IMR-90 (cell line): Measurements from ENCODE around the gene PTPN3. TPM values are rescaled to one million over a fixed set of nuclear protein-coding genes. Genes with fewer than 3 reads are reported as not detected.

ENCODE experiments used
- ATAC-seq: fragments of 200-7000 bp; cut with Tn5 transposase; 2 replicates; pipeline ENCODE4 v1.9.1; 2020; ENCODE audit warnings: low read depth, mild to moderate bottlenecking, moderate library complexity
- BruUV-seq: library from RNA; stranded (reverse); fragments of 400-500 nt; replicated peaks from 2 replicates; lab custom pipeline; 2021; lab: Mats Ljungman, UMichigan
- CTCF ChIA-PET: fragments of 300-600 bp; formaldehyde crosslinking; extraction: SDS; loops from one replicate; lab custom pipeline; 2021; ENCODE audit warnings: antibody characterized with exemption; lab: Yijun Ruan, JAX
- POLR2A ChIA-PET: fragments of 300-600 bp; sonication (Branson Sonifier 250); formaldehyde crosslinking; loops from one replicate; lab custom pipeline; 2022; ENCODE audit warnings: antibody characterized with exemption; ENCODE audit not compliant: unreplicated experiment; lab: Charles Lee
- DNase-seq: peaks from one replicate; pipeline ENCODE4 v3.0.0; 2013
- H2AFZ ChIP-seq: replicated peaks from 2 replicates; pipeline ENCODE3; 2013; ENCODE audit warnings: low read length, mild to moderate bottlenecking; ENCODE audit not compliant: poor library complexity
- H2AK5ac ChIP-seq: 2 replicates; pipeline ENCODE4 v1.6.1; 2013; ENCODE audit warnings: low read depth, low read length, inconsistent platforms
- H2AK9ac ChIP-seq: replicated peaks from 2 replicates; pipeline ENCODE3; 2013; ENCODE audit warnings: mild to moderate bottlenecking, low read depth, low read length, moderate library complexity; ENCODE audit not compliant: poor library complexity
- H2BK120ac ChIP-seq: 2 replicates; pipeline ENCODE4 v1.6.1; 2013; ENCODE audit warnings: low read depth, low read length, inconsistent platforms
- H2BK15ac ChIP-seq: 3 replicates; pipeline ENCODE4 v1.6.1; 2013; ENCODE audit warnings: low read depth, low read length, inconsistent platforms
- H2BK20ac ChIP-seq: 2 replicates; pipeline ENCODE4 v1.6.1; 2013; ENCODE audit warnings: low read depth, mild to moderate bottlenecking, inconsistent platforms, low read length, moderate library complexity
- H2BK5ac ChIP-seq: 2 replicates; pipeline ENCODE4 v1.6.1; 2013; ENCODE audit warnings: mild to moderate bottlenecking, low read depth, low read length, inconsistent platforms; ENCODE audit not compliant: poor library complexity, severe bottlenecking
- H3K14ac ChIP-seq: replicated peaks from 2 replicates; pipeline ENCODE4 v1.6.1; 2013; ENCODE audit warnings: low read depth, low read length, inconsistent platforms
- H3K18ac ChIP-seq: 2 replicates; pipeline ENCODE4 v1.6.1; 2013; ENCODE audit warnings: low read depth, low read length, control low read depth
- H3K23ac ChIP-seq: 2 replicates; pipeline ENCODE4 v1.6.1; 2013; ENCODE audit warnings: low read depth, low read length, inconsistent platforms
- H3K27ac ChIP-seq: 2 replicates; pipeline ENCODE4 v1.5.1; 2013; ENCODE audit warnings: mild to moderate bottlenecking, control low read depth, low read length; ENCODE audit not compliant: insufficient read depth
- H3K27me3 ChIP-seq: 2 replicates; pipeline ENCODE4 v1.6.1; 2013; ENCODE audit warnings: low read length; ENCODE audit not compliant: control insufficient read depth, insufficient read depth
- H3K36me3 ChIP-seq: 2 replicates; pipeline ENCODE4 v1.6.1; 2013; ENCODE audit warnings: low read length, mixed read lengths; ENCODE audit not compliant: control insufficient read depth, insufficient read depth
- H3K4ac ChIP-seq: 2 replicates; pipeline ENCODE4 v1.6.1; 2013; ENCODE audit warnings: low read depth, low read length, inconsistent platforms
- H3K4me1 ChIP-seq: 2 replicates; pipeline ENCODE4 v1.6.1; 2013; ENCODE audit warnings: low read length, mixed read lengths; ENCODE audit not compliant: control insufficient read depth, insufficient read depth
- H3K4me2 ChIP-seq: 2 replicates; pipeline ENCODE4 v1.6.1; 2013; ENCODE audit warnings: low read depth, mild to moderate bottlenecking, control low read depth, low read length, moderate library complexity
- H3K4me3 ChIP-seq: 2 replicates; pipeline ENCODE4 v1.5.1; 2013; ENCODE audit warnings: low read depth, mild to moderate bottlenecking, control low read depth, low read length, moderate library complexity; ENCODE audit not compliant: insufficient read depth
- H3K56ac ChIP-seq: 2 replicates; pipeline ENCODE4 v1.6.1; 2013; ENCODE audit warnings: low read length, inconsistent platforms; ENCODE audit not compliant: insufficient read depth; ENCODE audit errors: extremely low read depth
- H3K79me1 ChIP-seq, 2 experiments: 2 replicates each; pipeline ENCODE4 v1.6.1; 2013; ENCODE audit warnings: low read length in 2 of 2, inconsistent platforms in 1 of 2, low read depth in 1 of 2
- H3K9ac ChIP-seq: 2 replicates; pipeline ENCODE4 v1.6.1; 2013; ENCODE audit warnings: low read depth, low read length, control low read depth
- H3K9me1 ChIP-seq: 2 replicates; pipeline ENCODE4 v1.6.1; 2013; ENCODE audit warnings: low read length, inconsistent platforms; ENCODE audit not compliant: insufficient read depth
- H3K9me3 ChIP-seq: 2 replicates; pipeline ENCODE4 v1.6.1; 2013; ENCODE audit warnings: low read length; ENCODE audit not compliant: control insufficient read depth, insufficient read depth
- H4K20me1 ChIP-seq: 2 replicates; pipeline ENCODE4 v1.6.1; 2013; ENCODE audit warnings: low read length, inconsistent platforms; ENCODE audit not compliant: insufficient read depth
- H4K5ac ChIP-seq: 2 replicates; pipeline ENCODE4 v1.6.1; 2013; ENCODE audit warnings: mild to moderate bottlenecking, low read depth, low read length, control low read depth
- H4K8ac ChIP-seq, 2 experiments: 2 replicates each; pipeline ENCODE4 v1.6.1; 2013; ENCODE audit warnings: low read depth in 2 of 2, low read length in 2 of 2, control low read depth in 1 of 2, inconsistent platforms in 1 of 2
- H4K91ac ChIP-seq: 2 replicates; pipeline ENCODE4 v1.6.1; 2013; ENCODE audit warnings: low read depth, low read length, inconsistent platforms; ENCODE audit not compliant: insufficient read depth
- BHLHE40 ChIP-seq: fragments of 150-350 bp; IDR thresholded peaks from 2 replicates; pipeline ENCODE4 v1.6.1; 2016; ENCODE audit warnings: mild to moderate bottlenecking, low read depth, low read length
- CEBPB ChIP-seq: IDR thresholded peaks from 2 replicates; pipeline ENCODE4 v1.6.1; 2012; ENCODE audit warnings: low read depth, low read length, improper control_type of control experiment
- CHD1 ChIP-seq: IDR thresholded peaks from 2 replicates; pipeline ENCODE4 v1.6.1; 2012; ENCODE audit warnings: low read depth, low read length, improper control_type of control experiment
- CTCF ChIP-seq: conservative IDR thresholded peaks from 2 replicates; pipeline ENCODE4 v1.5.1; 2012; ENCODE audit warnings: mild to moderate bottlenecking, low read depth, low read length, improper control_type of control experiment
- ELK1 ChIP-seq: fragments of 150-350 bp; IDR thresholded peaks from 2 replicates; pipeline ENCODE4 v1.6.1; 2016; ENCODE audit warnings: low read depth, mild to moderate bottlenecking, low read length, moderate library complexity, borderline replicate concordance
- FOS ChIP-seq: fragments of 150-350 bp; IDR thresholded peaks from 2 replicates; pipeline ENCODE4 v1.6.1; 2016; ENCODE audit warnings: low read depth, low read length
- MAFK ChIP-seq: IDR thresholded peaks from 2 replicates; pipeline ENCODE4 v1.6.1; 2012; ENCODE audit warnings: low read depth, low read length, improper control_type of control experiment
- MAZ ChIP-seq: IDR thresholded peaks from 2 replicates; pipeline ENCODE4 v1.6.1; 2012; ENCODE audit warnings: low read depth, mild to moderate bottlenecking, low read length, improper control_type of control experiment, moderate library complexity, borderline replicate concordance
- MXI1 ChIP-seq: IDR thresholded peaks from 2 replicates; pipeline ENCODE4 v1.6.1; 2012; ENCODE audit warnings: low read depth, mild to moderate bottlenecking, low read length, moderate library complexity, borderline replicate concordance
- NFE2L2 ChIP-seq: fragments of 150-350 bp; IDR thresholded peaks from 2 replicates; pipeline ENCODE4 v1.6.1; 2016; ENCODE audit warnings: low read depth, mild to moderate bottlenecking, low read length
- POLR2A ChIP-seq: IDR thresholded peaks from 2 replicates; pipeline ENCODE4 v1.6.1; 2012; ENCODE audit warnings: mild to moderate bottlenecking, low read depth, low read length
- RAD21 ChIP-seq: IDR thresholded peaks from 2 replicates; pipeline ENCODE4 v1.6.1; 2012; ENCODE audit warnings: low read length, improper control_type of control experiment
- RCOR1 ChIP-seq: IDR thresholded peaks from 2 replicates; pipeline ENCODE4 v1.6.1; 2012; ENCODE audit warnings: mild to moderate bottlenecking, low read length, improper control_type of control experiment; ENCODE audit not compliant: insufficient replicate concordance
- RFX5 ChIP-seq: IDR thresholded peaks from 2 replicates; pipeline ENCODE4 v1.8.0; 2012; ENCODE audit warnings: low read depth, mild to moderate bottlenecking, low read length, moderate library complexity
- SMC3 ChIP-seq: fragments of 150-350 bp; IDR thresholded peaks from 2 replicates; pipeline ENCODE4 v1.6.1; 2016; ENCODE audit warnings: low read depth, mild to moderate bottlenecking, antibody characterized with exemption, low read length, moderate library complexity
- USF2 ChIP-seq: fragments of 150-350 bp; IDR thresholded peaks from 2 replicates; pipeline ENCODE4 v1.6.1; 2017; ENCODE audit warnings: mild to moderate bottlenecking, antibody characterized with exemption, low read length, low read depth
- WGBS, 2 experiments: methylation state at CpG; one replicate each; pipeline versions ENCODE4 v1.1.5 to v1.1.7; 2013; ENCODE audit warnings: missing lambda C conversion rate in 2 of 2; ENCODE audit not compliant: insufficient read length in 1 of 2; ENCODE audit errors: extremely low coverage in 2 of 2; 5-methylcytosine and 5-hydroxymethylcytosine counted together
- dilution Hi-C: fragments of 300-500 bp; cut with HindIII; formaldehyde crosslinking; loops from one replicate; pipeline ENCODE4 v1.14.3; 2018; ENCODE audit warnings: low sequenced_read_pairs; ENCODE audit not compliant: unreplicated experiment
- in situ Hi-C: fragments of 300-500 bp; cut with MboI; formaldehyde crosslinking; loops from 3 replicates; pipeline ENCODE4 v1.14.3; 2019; ENCODE audit warnings: low sequenced_read_pairs, inconsistent platforms, mixed read lengths
- intact Hi-C: fragments of 100-400 bp; cut with micrococcal nuclease; formaldehyde crosslinking; loops from 2 replicates; pipeline ENCODE4 v1.10.0; 2022
- polyA plus RNA-seq, 3 experiments: library from polyadenylated mRNA; depleted of rRNA; stranded (reverse); fragments of >200 nt; gene quantifications; 2 replicates each; pipeline ENCODE4 v1.2.3, GENCODE V29; 2012; ENCODE audit warnings: low replicate concordance in 1 of 3
- total RNA-seq: library from RNA; depleted of rRNA; stranded (reverse); fragments of >200 nt; gene quantifications from 2 replicates; pipeline ENCODE4 v1.2.3, GENCODE V29; 2012

The PTPN3 gene
- total and polyA plus RNA-seq, 2 of the 4 experiments (the other 2 are of a cell fraction) = 0.72 to 0.89 TPM

GRCh38 chr9:109513871-109514270, 15.8 kb upstream of the PTPN3 start:
- ATAC-seq = no peak

More at GRCh38 chr9:109513871-109514270, 15.8 kb upstream of the PTPN3 start:
- H3K79me1 ChIP-seq = no peaks in the 10 kb centered on the region
- H3K9me1 ChIP-seq = no peaks in the 10 kb centered on the region
- H3K4me3 ChIP-seq = no peak overlapping the region
- H2BK120ac ChIP-seq = no peak overlapping the region
- BruUV-seq = no TSS peak
- intact Hi-C loops = no loop called here
- H2AK5ac ChIP-seq = no peak overlapping the region
- H2BK20ac ChIP-seq = no peak overlapping the region
- dilution Hi-C loops = no loop called here
- in situ Hi-C loops = no loop called here
- no peak overlapping the region for H4K8ac ChIP-seq
- H3K18ac ChIP-seq = no peak overlapping the region
- no peak overlapping the region for H3K14ac ChIP-seq
- H3K23ac ChIP-seq = no peak overlapping the region
- no peak overlapping the region for H3K9ac ChIP-seq
- no peak overlapping the region for H4K5ac ChIP-seq
- no peak overlapping the region for H2BK5ac ChIP-seq
- no peaks in the 10 kb centered on the region for H3K9me3 ChIP-seq
- H2AFZ ChIP-seq = no peak overlapping the region
- H2BK15ac ChIP-seq = no peak overlapping the region
- TF ChIP-seq USF2 (no peak), BHLHE40 (no peak), RFX5 (no peak), CHD1 (no peak), MAZ (no peak), CEBPB (no peak), MXI1 (no peak), NFE2L2 (no peak), CTCF (no peak), FOS (no peak), RCOR1 (no peak), SMC3 (no peak), ELK1 (no peak), POLR2A (no peak), RAD21 (no peak), MAFK (no peak)
- H3K4ac ChIP-seq = no peak overlapping the region
- H4K20me1 ChIP-seq = no peaks in the 10 kb centered on the region
- H3K4me1 ChIP-seq = no peaks in the 10 kb centered on the region
- no peak overlapping the region for H4K91ac ChIP-seq
- H3K56ac ChIP-seq = no peak overlapping the region
- no peaks in the 10 kb centered on the region for H3K36me3 ChIP-seq
- no peak overlapping the region for H2AK9ac ChIP-seq
- H3K27me3 ChIP-seq = peaks cover 22% of the 10 kb centered on the region
- H3K4me2 ChIP-seq = no peak overlapping the region
- 100% methylated on average over 1 of the region's 3 CpGs; no CpG with 5 or more reads in 1 of the 2 experiments for WGBS, 2 experiments
- no peak for DNase-seq
- no peak overlapping the region for H3K27ac ChIP-seq
- CTCF ChIA-PET = no interaction called here
- POLR2A ChIA-PET = no interaction called here
